Nephron progenitor cell (in vitro differentiated cells): ENCODE results near the gene PCDHGA5.

Source experiments
- DNase-seq: peaks from one replicate; pipeline ENCODE4 v3.0.0; 2021
- H3K27ac Mint-ChIP-seq: 2 replicates; pipeline ENCODE4 v1.8.0; 2021; ENCODE audit warnings: mild to moderate bottlenecking, moderate library complexity, mixed read lengths
- H3K27me3 Mint-ChIP-seq: 2 replicates; pipeline ENCODE4 v1.8.0; 2021; ENCODE audit warnings: mild to moderate bottlenecking, low read depth, mixed read lengths; ENCODE audit not compliant: poor library complexity
- H3K36me3 Mint-ChIP-seq: 2 replicates; pipeline ENCODE4 v1.8.0; 2021; ENCODE audit warnings: low read depth, mixed read lengths
- H3K4me1 Mint-ChIP-seq: 2 replicates; pipeline ENCODE4 v1.8.0; 2021; ENCODE audit warnings: mixed read lengths
- H3K4me3 Mint-ChIP-seq: 2 replicates; pipeline ENCODE4 v1.8.0; 2021; ENCODE audit warnings: mild to moderate bottlenecking, moderate library complexity, mixed read lengths
- H3K9me3 Mint-ChIP-seq: 2 replicates; pipeline ENCODE4 v1.8.0; 2021; ENCODE audit warnings: mild to moderate bottlenecking, moderate library complexity, mixed read lengths
- CTCF ChIP-seq: fragments of 200-600 bp; sonication (generic); IDR thresholded peaks from 2 replicates; pipeline ENCODE4 v1.5.0; 2021; ENCODE audit warnings: antibody characterized with exemption

PCDHGA5 gene

GRCh38 chr5:141360685-141361084 is 3.3 kb upstream of the PCDHGA5 start:
- Mint-ChIP-seq H3K27me3 (no peaks in the 10 kb centered on the region), H3K4me3 (no peak overlapping the region), H3K36me3 (peaks cover 60% of the 10 kb centered on the region), H3K4me1 (no peaks in the 10 kb centered on the region), H3K9me3 (peaks cover 92% of the 10 kb centered on the region), H3K27ac (peak overlapping the region; percentile 36)
- DNase-seq: no peak
- TF ChIP-seq CTCF: no peak

GRCh38 chr5:141362719-141363118 is 1.2 kb upstream of the PCDHGA5 start:
- Mint-ChIP-seq H3K9me3 (peaks cover 93% of the 10 kb centered on the region), H3K27me3 (no peaks in the 10 kb centered on the region), H3K27ac (no peak overlapping the region), H3K36me3 (peaks cover 50% of the 10 kb centered on the region), H3K4me1 (no peaks in the 10 kb centered on the region), H3K4me3 (no peak overlapping the region)
- DNase-seq: no peak
- no peak for TF ChIP-seq CTCF

GRCh38 chr5:141366016-141366896 is 2.3 kb downstream of the PCDHGA5 start:
- peaks cover 93% of the 10 kb centered on the region for H3K9me3 Mint-ChIP-seq
- TF ChIP-seq CTCF: no peak
- no peak for DNase-seq
- no peaks in the 10 kb centered on the region for H3K27me3 Mint-ChIP-seq
- H3K27ac Mint-ChIP-seq: no peak overlapping the region
- H3K36me3 Mint-ChIP-seq: peaks cover 35% of the 10 kb centered on the region
- no peaks in the 10 kb centered on the region for H3K4me1 Mint-ChIP-seq
- H3K4me3 Mint-ChIP-seq: no peak overlapping the region

- no peak within 1 kb of the TSS for H3K27ac Mint-ChIP-seq
- peaks cover 92% of the 10 kb centered on the region for H3K9me3 Mint-ChIP-seq
- H3K4me1 Mint-ChIP-seq: no peaks in the 10 kb centered on the region
- no peak within 1 kb of the TSS for H3K4me3 Mint-ChIP-seq
- H3K36me3 Mint-ChIP-seq: peaks cover 31% of the 10 kb centered on the region
- no peak for DNase-seq
- TF ChIP-seq CTCF: no peak
- H3K27me3 Mint-ChIP-seq: no peaks in the 10 kb centered on the region
These were observed 6.3 kb downstream of the PCDHGA5 start, which contains the start of gene PCDHGB3 for GRCh38 chr5:141369994-141370848. Gene PCDHGB3 (plus strand): TSS chr5:141370242. CDS start chr5:141370395, 153 bp downstream.

GRCh38 chr5:141371572-141372475 is 7.9 kb downstream of the PCDHGA5 start:
- no peaks in the 10 kb centered on the region for H3K27me3 Mint-ChIP-seq
- no peak for TF ChIP-seq CTCF
- no peaks in the 10 kb centered on the region for H3K4me1 Mint-ChIP-seq
- no peak overlapping the region for H3K27ac Mint-ChIP-seq
- peaks cover 88% of the 10 kb centered on the region for H3K9me3 Mint-ChIP-seq
- peaks cover 30% of the 10 kb centered on the region for H3K36me3 Mint-ChIP-seq
- H3K4me3 Mint-ChIP-seq: no peak overlapping the region
- no peak for DNase-seq
